T-helper 22 cell (primary cell): ENCODE results near the gene EZH1.
"Not testable (repeated sequence)": the region's sequence is repeated elsewhere in the genome, so short reads cannot be mapped to it uniquely, and the experiment has no call there.

ENCODE experiments used
- DNase-seq: peaks from one replicate; pipeline ENCODE4 v3.0.0-alpha.2; 2020; ENCODE audit warnings: low read depth

EZH1 gene

DNA sequence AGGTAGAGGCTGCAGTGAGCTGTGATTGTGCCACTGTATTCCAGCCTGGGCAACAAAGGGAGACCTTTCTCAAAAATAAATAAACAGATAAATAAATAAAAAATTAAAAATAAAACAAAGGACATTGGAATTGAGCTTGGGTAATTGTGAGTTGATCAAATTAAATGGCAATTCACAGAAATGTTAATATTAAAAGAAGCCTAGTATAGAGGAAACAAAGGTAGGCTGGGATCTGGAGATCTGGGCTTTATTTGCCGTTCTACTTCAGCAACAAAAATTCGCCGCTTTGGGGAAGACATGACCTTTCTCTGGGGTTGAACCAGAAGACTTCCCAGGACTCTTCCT is 28.1 kb upstream of the EZH1 start:
- DNase-seq: no peak

DNA sequence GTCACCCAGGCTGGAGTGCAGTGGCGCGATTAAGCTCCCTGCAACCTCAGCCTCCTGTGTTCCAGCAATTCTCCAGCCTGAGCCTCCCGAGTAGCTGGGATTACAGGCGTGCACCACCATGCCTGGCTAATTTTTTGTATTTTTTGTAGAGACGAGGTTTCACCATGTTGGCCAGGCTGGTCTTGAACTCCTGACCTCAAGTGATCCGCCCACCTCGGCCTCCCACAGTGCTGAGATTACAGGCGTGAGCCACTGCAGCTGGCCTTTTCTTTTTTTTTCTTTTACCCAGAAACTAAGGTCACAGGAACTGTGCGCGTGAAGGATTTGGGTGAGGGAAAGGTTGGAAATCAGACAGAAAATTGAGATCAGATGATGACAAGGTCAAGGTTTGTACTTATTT is 25.1 kb upstream of the EZH1 start:
- DNase-seq: not testable (repeated sequence)

DNA sequence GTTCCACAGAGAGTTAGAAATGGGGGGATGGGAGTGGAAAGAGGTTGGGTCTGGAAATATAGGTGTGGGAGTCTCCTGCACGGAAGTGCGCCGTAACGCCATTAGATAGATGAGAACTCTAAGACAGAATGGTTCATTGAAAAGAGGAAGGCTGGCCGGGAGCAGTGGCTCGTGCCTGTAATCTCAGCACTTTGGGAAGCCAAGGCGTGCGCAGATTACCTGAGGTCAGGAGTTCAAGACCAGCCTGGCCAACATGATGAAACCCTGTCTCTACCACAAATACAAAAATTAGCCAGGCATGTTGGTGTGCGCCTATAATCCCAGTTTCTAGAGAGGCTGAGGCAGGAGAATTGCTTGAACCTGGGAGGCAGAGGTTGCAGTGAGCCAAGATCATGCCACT is 23.2 kb upstream of the EZH1 start:
- not testable (repeated sequence) for DNase-seq

DNA sequence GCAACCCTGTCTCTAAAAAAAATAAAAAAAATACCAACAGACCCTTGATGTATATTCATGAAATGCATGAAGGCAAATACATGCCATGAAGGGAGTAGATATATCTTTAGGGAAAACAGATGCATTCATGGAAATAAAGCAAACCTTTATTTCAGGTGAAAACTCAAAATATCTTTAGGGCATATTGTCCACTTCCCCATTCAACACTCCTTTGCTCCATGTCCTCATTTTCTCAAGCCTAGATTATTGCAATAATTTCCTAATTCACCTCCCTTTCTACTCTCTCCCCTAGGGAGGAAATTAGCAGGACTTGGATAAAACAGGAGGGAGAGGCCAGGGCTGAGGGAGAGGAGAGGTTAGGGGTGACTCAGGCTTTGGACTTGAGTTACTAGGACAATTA is 22.7 kb upstream of the EZH1 start:
- no peak for DNase-seq

DNA sequence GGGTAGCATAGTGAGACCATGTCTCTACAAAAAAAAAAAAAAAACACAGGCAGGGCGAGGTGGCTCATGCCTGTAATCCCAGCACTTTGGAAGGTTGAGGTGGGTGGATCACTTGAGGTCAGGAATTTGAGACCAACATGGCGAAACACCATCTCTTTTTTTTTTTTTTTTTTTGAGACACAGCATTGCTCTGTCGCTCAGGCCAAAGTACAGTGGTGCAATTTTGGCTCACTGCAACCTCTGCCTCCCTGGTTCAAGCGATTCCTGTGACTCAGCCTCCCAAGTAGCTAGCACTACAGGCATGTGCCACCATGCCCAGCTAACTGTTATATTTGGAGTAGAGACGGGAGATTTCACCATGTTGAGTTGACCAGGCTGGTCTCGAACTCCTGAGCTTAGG is 21.3 kb upstream of the EZH1 start:
- DNase-seq: no peak

DNA sequence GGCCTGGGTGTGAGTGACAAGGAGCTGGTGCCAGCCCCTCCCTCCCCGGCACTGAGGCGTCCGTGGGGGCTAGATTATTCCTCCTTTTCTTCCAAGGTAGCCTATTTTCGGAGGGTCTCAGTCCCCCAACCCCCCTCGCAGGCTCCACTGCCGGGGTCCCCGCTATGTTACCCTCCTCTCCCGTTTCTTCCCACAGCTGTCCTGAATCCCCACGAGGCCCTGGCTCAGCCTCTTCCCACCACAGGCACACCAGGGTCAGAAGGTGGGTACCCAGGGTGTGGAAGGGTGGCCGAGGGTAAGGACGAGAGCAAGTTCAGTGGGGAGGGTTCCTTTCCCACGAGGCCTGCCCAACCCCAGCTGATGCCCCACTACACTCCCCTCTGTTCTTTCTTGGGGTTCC is 16.8 kb upstream of the EZH1 start:
- DNase-seq: no peak

DNA sequence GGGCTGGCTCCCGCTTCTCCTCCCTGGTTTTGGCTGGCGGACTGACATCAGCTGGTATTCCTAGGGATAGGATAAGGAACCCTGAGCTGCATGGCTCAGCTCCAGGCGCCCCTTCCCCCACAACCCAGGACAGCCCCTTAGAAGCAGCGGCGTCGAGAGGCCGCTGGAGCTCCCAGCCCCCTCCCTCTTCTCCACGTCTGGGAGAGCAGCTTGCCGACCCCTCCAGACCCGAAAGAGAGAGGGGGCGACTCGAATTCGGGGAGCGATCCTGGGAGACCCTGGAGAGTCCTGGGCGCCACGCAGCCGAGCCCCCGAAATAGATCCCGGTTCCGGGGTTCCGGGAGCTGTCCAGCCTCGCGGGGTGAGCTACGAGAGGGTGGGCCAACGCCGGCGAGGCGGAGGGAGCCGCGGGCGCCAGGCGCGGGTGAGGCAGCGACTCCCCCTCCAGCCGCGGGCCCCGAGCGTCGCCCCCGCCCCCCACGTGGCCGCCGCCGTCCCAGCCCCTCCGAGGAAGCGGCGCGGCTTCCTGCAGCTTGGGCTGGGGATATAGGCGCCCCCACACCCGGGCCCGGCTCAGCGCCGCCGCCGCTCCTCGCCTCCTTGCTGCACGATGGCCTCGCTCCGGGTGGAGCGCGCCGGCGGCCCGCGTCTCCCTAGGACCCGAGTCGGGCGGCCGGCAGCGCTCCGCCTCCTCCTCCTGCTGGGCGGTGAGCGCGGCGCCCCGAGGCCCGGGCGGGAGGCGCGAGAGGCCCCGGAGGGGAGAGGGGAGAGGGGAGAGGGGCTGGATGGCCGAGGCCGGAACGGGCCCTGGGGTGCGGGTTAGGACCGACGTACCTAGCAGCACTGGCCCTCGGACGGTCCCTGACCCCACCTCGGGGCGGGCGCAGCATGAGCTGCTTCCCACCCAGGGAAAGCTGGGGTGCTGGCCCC is 16.1 kb upstream of the EZH1 start, which contains the start of gene RAMP2:
TSS of gene RAMP2 (plus strand) at position 576 of the 930 bp plus-strand sequence. CDS start at position 611, 35 bp downstream.
- no peak for DNase-seq

DNA sequence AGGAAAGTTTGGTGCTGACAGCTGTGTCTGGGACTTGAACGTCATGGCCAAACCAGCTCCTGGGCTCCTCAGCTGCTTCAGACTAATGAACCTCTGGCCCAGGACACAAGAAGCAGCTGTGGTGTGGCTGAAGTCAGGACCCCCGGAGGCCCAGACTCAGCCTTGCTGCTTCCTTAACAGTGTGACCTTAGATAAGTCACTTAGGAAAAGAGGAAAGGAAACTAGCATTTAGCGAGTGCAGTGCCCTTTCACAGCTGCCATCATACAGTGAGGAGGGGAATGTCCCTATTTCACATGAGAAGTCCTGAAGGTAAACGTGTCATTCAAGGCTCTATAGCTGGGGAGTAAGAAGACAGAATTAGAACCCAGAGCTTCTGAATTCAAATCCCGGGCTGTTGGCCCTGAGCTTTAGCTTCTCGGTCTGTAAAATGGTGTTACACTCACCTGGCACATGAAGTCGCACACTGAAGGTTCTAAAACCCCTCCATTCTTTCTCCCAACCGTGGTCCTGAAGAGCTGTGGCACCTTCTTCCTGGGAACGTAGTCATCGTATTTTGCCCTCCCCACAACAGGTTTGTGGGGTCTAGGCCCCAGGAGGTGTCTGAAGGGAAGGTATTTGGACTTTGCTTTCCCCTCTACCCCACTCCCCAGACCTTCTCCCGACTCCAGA is 15.3 kb upstream of the EZH1 start:
- DNase-seq: no peak

DNA sequence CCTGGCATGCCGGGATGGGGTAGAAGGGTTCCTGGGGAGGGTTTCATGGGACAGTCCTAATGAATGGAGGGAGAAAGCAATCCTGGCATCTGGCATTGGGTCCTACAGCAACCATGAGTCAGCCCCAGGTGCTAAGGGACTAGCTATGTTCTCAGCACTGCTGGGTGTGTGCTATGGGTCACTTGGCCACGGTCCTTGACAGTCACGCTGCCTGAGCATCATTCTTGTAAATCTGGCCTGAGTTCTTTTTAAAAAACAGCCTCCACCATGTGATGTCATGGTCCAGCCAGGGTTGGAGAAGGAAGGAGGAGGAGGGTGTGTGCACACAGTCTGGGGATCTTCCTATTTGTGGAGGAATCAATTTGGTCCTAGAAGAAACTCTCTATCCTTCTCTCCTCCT is 9.9 kb upstream of the EZH1 start:
- no peak for DNase-seq

DNA sequence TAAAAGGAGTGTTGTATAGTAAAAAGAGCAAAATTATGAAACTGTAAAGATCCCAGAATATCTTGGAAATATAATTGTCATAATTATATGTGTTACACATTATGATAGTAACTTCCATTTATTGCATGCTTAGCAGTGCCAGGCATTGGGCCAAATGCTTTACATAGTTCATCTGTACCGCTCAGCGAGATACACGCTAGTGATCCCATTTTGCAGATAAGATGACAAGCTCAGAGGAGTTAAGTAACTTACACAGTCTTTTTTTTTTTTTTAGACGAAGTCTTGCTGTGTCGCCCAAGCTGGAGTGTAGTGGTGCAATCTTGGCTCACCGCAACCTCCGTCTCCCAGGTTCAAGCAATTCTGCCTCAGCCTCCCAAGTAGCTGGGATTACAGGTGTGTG is 6.8 kb upstream of the EZH1 start:
- DNase-seq: no peak

DNA sequence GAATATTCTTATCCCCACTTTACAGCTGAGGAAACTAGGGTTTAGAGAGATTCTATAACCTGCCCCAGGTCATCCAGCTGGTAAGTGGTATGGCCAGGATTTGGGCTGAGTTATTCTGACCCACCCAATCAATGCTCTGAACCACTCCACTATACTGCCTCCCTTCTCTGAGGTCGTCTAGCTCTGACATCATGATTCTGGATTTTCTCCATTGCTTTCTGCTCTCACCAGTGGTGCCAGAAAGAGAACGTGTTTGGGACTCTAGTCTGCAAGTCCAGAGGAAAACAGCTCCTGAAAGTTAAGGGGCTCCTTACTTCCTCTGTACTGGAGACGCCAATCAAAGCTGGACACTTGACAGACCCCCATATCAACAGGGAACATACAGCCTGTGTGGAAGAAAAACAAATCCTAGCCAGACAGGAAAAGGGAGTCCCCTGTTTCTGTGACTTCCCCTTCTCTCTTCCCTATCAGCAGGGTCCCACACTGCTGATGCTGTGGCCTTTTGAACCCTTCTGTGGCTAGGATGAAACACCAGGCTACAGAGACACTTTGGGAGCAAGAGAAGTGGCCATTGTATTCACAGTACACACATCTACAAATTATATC is 6.0 kb upstream of the EZH1 start:
- no peak for DNase-seq

DNA sequence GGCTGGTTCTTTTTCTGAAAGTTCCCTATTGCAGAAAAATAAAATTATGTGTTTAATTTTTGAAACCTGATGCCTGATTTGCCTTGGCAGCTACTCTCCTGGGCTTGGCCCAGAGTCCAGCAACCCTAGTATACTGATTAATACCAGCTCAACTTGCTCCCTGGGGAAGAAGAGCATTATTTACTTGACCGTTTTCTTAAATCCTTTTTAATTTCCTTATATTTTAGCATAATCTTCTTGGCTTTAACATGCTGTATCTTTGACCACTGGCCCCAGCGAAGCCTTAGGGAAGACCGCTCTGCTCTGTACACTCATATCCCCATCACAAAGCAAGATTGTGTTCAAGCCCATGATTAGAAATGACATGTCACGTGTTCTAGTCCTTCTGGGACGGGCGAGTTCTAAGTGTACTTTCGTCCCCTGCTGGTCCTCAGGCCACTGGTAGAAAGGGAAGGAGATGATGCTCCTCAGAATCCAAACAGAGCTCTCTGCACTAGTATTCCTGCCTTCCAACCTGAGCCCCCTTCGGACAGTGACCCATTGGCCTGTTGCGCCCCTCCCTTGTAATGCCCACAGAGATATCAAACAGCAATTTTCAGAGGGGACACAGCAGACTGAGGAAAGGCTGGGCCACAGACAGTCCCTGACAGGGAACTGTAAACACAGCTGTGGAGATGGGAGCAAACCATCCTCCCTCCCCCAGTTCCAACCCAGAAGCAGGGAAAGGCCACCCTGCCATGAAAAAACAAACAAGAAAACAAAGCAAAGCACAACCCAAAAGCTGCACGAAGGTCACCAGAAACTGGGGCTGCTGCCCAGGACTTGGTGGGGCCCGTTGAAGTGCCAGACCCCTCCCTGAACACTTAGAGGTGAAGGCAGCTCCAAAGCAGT is 4.3 kb upstream of the EZH1 start:
- no peak for DNase-seq

DNA sequence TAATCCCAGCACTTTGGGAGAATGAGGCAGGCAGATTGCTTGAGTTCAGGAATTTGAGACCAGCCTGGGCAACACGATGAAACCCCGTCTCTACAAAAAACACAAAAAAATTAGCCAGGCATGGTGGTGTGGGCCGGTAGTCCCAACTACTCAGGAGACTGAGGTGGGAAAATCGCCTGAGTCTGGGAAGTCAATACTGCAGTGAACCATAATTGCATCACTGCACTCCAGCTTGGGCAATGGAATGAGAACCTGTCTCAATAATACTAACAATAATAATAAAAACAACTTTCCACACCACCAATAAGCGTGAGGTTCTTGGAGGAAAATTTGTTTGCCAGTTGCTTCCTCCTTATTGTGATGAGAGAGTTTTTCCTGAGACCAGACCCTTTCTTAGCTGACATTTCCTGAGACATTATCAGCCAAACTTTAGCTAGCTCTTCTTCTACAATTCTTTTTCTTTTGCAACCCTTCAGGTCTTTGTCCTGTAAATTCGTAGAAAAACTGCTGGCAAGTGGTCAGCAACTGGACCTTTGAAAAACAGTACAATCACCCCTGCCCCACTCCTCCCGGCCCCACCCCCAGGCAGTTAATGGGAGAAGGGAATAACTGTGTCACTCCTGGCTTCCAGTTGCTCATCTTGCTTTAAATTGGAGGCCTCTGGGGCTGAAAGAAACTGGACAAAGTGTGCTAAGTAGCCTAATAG is 3.5 kb upstream of the EZH1 start:
- no peak for DNase-seq

DNA sequence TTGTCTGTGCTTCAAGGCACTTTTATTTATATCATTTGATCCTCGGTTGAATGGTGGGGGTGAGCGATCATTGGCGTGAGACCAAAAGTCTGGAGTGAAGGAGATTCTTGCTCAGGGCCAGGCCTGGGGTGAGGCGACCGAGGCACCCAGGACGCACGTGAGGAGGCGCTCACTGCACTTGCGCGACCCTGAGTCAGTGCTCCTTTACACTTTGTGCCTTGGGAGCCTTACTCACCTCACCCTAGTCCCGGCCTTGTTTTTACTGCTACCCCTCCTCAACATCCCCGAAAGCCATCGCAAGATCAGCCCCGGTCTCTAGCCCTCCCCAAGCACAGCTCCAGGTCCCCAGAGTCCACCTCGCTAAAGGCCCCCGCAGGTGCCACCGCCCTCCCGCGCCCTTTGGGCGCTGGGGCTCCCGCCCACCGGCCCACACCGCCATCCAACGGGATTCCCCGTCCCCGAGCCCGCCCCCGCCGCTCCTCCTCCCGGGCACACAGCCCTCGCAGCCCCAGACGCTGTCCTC is 496 bp downstream of the EZH1 start:
- DNase-seq: peak; percentile 68

DNA sequence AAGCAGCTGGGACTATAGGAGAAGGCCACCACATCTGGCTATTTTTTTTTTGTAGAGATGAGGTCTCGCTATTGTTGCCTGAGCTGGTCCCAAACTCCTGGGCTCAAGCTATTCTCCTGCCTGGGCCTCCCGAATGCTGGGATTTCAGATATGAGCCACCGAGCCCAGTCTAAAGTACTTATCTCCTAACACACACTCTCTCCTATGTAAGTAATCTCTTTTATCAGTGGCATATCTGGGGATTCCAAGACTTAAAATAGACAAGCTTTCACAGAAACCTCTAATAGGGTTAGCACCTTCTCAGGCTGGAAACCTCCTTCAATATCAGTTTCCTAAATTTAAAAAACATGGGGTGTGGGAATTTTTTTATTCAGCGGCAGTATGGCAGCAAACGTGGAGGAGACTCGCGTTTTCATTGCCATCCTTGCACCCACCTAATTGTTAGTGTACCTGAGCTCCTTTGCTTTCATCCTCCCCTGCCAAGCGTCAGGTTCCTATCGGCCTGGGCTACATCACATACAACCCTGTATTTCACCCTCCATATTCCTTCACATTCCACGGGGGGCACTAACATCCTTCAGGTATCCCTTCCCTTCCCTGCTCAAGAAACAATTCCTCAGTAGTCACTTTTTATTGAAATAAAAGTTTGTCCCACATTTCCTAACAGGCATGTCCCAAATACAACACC is 1.1 kb downstream of the EZH1 start:
- DNase-seq: no peak

DNA sequence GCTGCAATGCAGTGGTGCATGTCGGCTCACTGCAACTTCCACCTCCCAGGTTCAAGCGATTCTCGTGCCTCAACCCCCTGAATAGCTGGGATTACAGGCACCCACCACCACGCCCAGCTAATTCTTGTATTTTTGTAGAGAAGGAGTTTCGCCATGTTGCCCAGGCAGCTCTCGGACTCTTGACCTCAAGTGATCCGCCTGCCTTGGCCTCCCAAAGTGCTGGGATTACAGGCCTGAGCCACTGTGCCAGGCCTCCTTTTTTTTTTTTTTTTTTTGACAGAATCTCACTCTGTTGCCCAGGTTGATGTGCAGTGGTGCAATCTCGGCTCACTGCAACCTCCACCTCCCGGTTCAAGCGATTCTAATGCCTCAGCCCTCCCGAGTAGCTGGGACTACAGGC is 1.9 kb downstream of the EZH1 start:
- DNase-seq: not testable (repeated sequence)

DNA sequence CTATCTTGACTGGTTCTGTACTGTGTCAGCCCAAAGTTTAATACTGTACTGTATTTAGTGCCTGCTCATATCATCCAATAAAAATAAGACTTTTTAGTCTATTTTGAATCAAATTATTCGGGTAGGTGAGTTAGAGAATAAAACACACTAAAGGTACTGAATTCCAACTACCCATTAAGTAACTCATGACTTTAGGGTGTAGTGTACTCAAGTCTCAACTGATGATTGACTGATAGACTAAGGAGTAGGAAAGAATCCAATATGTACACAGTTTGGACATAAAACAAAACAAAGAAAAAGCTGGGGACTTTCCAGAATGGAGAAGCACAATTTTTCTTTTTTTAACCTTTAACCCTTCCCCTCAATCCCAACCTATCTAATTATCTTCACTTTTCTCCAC is 4.1 kb downstream of the EZH1 start:
- no peak for DNase-seq

DNA sequence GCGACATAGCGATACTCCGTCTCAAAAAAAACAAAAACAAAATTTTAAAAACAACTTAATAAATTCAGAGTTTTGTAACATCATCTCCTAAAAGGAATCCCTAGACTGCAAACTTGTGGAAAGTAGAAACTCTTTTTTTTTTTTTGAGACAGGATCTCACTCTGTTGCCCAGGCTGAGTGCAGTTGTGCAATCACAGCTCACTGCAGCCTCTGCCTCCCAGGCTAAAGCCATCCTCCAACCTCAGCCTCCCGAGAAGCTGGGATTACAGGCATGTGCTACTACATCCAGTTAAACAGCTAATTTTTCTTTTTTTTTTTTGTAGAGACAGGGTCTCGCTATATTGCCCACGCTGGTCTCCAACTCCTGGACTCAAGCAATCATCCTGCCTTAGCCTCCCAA is 19.7 kb downstream of the EZH1 start:
- no peak for DNase-seq

DNA sequence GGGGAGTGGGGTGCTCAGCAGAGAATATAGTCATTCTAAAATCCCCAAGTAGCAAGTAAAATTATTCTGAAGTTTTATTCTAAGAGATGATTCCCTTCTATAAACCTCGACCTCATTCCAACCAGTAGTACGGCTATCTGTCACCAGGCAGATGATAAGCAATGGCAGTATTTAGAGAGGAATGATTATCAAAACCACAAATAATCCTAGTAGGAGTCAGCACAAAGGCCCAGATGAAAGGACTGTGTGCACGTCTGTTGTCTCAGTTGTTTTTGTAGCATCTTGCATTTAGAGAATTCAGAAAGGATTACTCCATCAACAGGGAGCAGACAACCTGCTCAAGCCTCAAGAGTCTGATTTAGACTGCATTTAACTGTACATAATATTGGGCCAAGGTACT is 21.2 kb downstream of the EZH1 start:
- DNase-seq: no peak

DNA sequence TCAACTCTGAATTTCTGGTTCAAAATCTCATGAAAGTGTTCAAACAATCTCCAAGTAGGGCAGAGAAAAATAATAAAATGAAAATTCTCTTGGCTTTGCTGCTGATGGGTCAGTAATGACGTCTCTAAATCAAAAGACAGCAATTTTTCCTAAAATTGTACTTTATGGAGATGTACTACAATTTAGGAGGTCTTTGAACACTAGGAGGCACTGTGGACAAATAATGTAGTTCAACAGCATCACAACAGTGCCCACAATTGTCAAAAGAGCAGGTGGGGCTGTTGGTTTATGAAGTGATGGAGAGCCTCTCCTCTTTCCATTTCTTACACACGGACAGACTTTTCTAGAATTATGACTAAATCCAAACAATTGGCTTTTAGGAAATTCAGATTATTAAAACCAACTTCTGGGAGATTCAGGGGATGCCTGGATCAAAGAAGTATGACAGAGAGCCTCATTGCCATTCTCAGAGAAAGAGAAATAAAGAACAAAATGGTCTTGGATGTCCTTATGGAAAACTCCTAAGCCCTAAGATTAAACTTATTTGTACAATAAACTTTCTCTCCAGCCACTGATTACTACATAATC is 23.8 kb downstream of the EZH1 start:
- no peak for DNase-seq
